HL-60 (cell line): Measurements from ENCODE around the gene SLC27A1.

Experiments
- DNase-seq, 2 experiments: peaks; one replicate each; pipeline ENCODE4 v3.0.0-alpha.2; 2010 to 2020; ENCODE audit warnings: low read depth in 1 of 2, low spot score in 1 of 2
- H3K27ac ChIP-seq: fragments of 250-450 bp; sonication (Bioruptor Pico); replicated peaks from 2 replicates; pipeline ENCODE4 v1.5.1; 2020; ENCODE audit warnings: mild to moderate bottlenecking, moderate library complexity
- H3K27me3 ChIP-seq: fragments of 250-450 bp; sonication (Bioruptor Pico); 2 replicates; pipeline ENCODE4 v1.5.1; 2021; ENCODE audit warnings: mild to moderate bottlenecking, moderate library complexity; ENCODE audit not compliant: insufficient read depth, poor library complexity, severe bottlenecking
- H3K4me3 ChIP-seq: replicated peaks from 2 replicates; pipeline ENCODE4 v1.5.1; 2011; ENCODE audit warnings: mild to moderate bottlenecking, control low read depth, low read length; ENCODE audit not compliant: insufficient read depth
- CTCF ChIP-seq: IDR thresholded peaks from one replicate; pipeline ENCODE4 v1.5.1; 2011; ENCODE audit warnings: low read length, control low read depth, inconsistent platforms; ENCODE audit not compliant: insufficient read depth
- GABPA ChIP-seq: IDR thresholded peaks from 2 replicates; pipeline ENCODE4 v1.6.1; 2012; ENCODE audit warnings: low read depth
- POLR2AphosphoS5 ChIP-seq: IDR thresholded peaks from 2 replicates; pipeline ENCODE4 v1.6.1; 2012; ENCODE audit warnings: low read depth
- REST ChIP-seq: IDR thresholded peaks from 2 replicates; pipeline ENCODE4 v1.6.1; 2012; ENCODE audit warnings: low read depth; ENCODE audit not compliant: insufficient replicate concordance
- SPI1 ChIP-seq: IDR thresholded peaks from 2 replicates; pipeline ENCODE4 v1.6.1; 2012; ENCODE audit warnings: low read depth, mild to moderate bottlenecking, borderline replicate concordance

Gene SLC27A1

GRCh38 chr19:17529239-17530158 lies 59.2 kb downstream of the SLC27A1 start:
- TF ChIP-seq GABPA: no peak
- no peak for TF ChIP-seq SPI1
- TF ChIP-seq REST: no peak
- TF ChIP-seq POLR2AphosphoS5: no peak
- TF ChIP-seq CTCF: no peak
- Histone ChIP-seq H3K27me3 (no peaks in the 10 kb centered on the region), H3K4me3 (no peak overlapping the region), H3K27ac (no peak overlapping the region)
- DNase-seq: no peak

GRCh38 chr19:17530586-17530985 lies 60.3 kb downstream of the SLC27A1 start:
- TF ChIP-seq GABPA (no peak), CTCF (no peak), POLR2AphosphoS5 (no peak), SPI1 (no peak), REST (no peak)
- H3K4me3 ChIP-seq: no peak overlapping the region
- H3K27ac ChIP-seq: no peak overlapping the region
- H3K27me3 ChIP-seq: no peaks in the 10 kb centered on the region
- DNase-seq: no peak

- Histone ChIP-seq H3K27ac (no peak overlapping the region), H3K4me3 (no peak overlapping the region), H3K27me3 (no peaks in the 10 kb centered on the region)
- DNase-seq: no peak
- TF ChIP-seq REST (no peak), POLR2AphosphoS5 (no peak), CTCF (no peak), SPI1 (no peak)
Observed at GRCh38 chr19:17532116-17532515, 61.8 kb downstream of the SLC27A1 start.
